ENCODE results near the gene GJA4. TPM values are rescaled to one million over a fixed set of nuclear protein-coding genes. Genes with fewer than 3 reads are reported as not detected.

GJA4 gene
- total RNA-seq, result 10 to 100 TPM; 41.3 to 64.2 TPM

GRCh38 chr1:34792868-34793727 lies at the start of gene GJA4:
GJA4 (plus strand) TSS chr1:34792999; CDS start chr1:34794214, 1,215 bp downstream.
- Histone ChIP-seq H3K4me3 (peak within 1 kb of the TSS; percentile 83), H3K27me3 (replicated peaks; ENCODE audit: insufficient read depth) (no peaks in the 10 kb centered on the region), H3K9me3 (no peaks in the 10 kb centered on the region), H3K36me3 (no peaks in the 10 kb centered on the region), H3K27ac (peak within 1 kb of the TSS; percentile 83 to 87), H3K4me1 (ENCODE audit: control insufficient read depth in 1 of 2, low read depth in 2 of 2) (peaks cover 5 to 57% of the 10 kb centered on the region in 2 donors)
- DNase-seq (ENCODE audit: low spot score) (no peak), ATAC-seq (ENCODE audit: insufficient number of reproducible peaks, low FRiP score, low read depth) (peak; percentile 14)
- TF ChIP-seq CTCF (IDR thresholded peaks at IDR 0.05), result no peak

- TF ChIP-seq CTCF (IDR thresholded peaks at IDR 0.05), result no peak
- H3K4me3 ChIP-seq, result no peak overlapping the region
- H3K9me3 ChIP-seq, result no peaks in the 10 kb centered on the region
- H3K27me3 ChIP-seq (replicated peaks; ENCODE audit: insufficient read depth), result no peaks in the 10 kb centered on the region
- no peaks in the 10 kb centered on the region for H3K4me1 ChIP-seq (ENCODE audit: control insufficient read depth in 1 of 2, low read depth in 2 of 2)
- H3K36me3 ChIP-seq, result no peaks in the 10 kb centered on the region
- DNase-seq (ENCODE audit: low spot score) (no peak), ATAC-seq (ENCODE audit: insufficient number of reproducible peaks, low FRiP score, low read depth) (no peak)
- H3K27ac ChIP-seq, result no peak overlapping the region
Observed at GRCh38 chr1:34743775-34744174, 49.0 kb upstream of the GJA4 start.

GRCh38 chr1:34744851-34745250 lies 47.9 kb upstream of the GJA4 start:
- Histone ChIP-seq H3K36me3 (no peaks in the 10 kb centered on the region), H3K4me1 (ENCODE audit: control insufficient read depth in 1 of 2, low read depth in 2 of 2) (no peaks in the 10 kb centered on the region), H3K27me3 (replicated peaks; ENCODE audit: insufficient read depth) (no peaks in the 10 kb centered on the region), H3K9me3 (no peaks in the 10 kb centered on the region), H3K27ac (no peak overlapping the region), H3K4me3 (no peak overlapping the region)
- DNase-seq (ENCODE audit: low spot score) (no peak), ATAC-seq (ENCODE audit: insufficient number of reproducible peaks, low FRiP score, low read depth) (no peak)
- TF ChIP-seq CTCF (IDR thresholded peaks at IDR 0.05), result no peak

- Histone ChIP-seq H3K36me3 (no peaks in the 10 kb centered on the region), H3K27ac (no peak overlapping the region), H3K4me1 (ENCODE audit: control insufficient read depth in 1 of 2, low read depth in 2 of 2) (no peaks in the 10 kb centered on the region), H3K27me3 (replicated peaks; ENCODE audit: insufficient read depth) (no peaks in the 10 kb centered on the region), H3K9me3 (no peaks in the 10 kb centered on the region), H3K4me3 (no peak overlapping the region)
- no peak for ATAC-seq (ENCODE audit: insufficient number of reproducible peaks, low FRiP score, low read depth)
- no peak for DNase-seq (ENCODE audit: low spot score)
- no peak for TF ChIP-seq CTCF (IDR thresholded peaks at IDR 0.05)
Observed at GRCh38 chr1:34745666-34746065, 47.1 kb upstream of the GJA4 start.

GRCh38 chr1:34746101-34746500 lies 46.7 kb upstream of the GJA4 start:
- Histone ChIP-seq H3K27ac (no peak overlapping the region), H3K36me3 (no peaks in the 10 kb centered on the region), H3K27me3 (replicated peaks; ENCODE audit: insufficient read depth) (no peaks in the 10 kb centered on the region), H3K4me1 (ENCODE audit: control insufficient read depth in 1 of 2, low read depth in 2 of 2) (no peaks in the 10 kb centered on the region), H3K9me3 (no peaks in the 10 kb centered on the region), H3K4me3 (no peak overlapping the region)
- no peak for ATAC-seq (ENCODE audit: insufficient number of reproducible peaks, low FRiP score, low read depth)
- no peak for TF ChIP-seq CTCF (IDR thresholded peaks at IDR 0.05)
- DNase-seq (ENCODE audit: low spot score), result no peak

Measured in thoracic aorta (tissue), 2 donors.